ENCODE measurements around the gene SPTBN2. TPM values are rescaled to one million over a fixed set of nuclear protein-coding genes. Genes with fewer than 3 reads are reported as not detected.

SPTBN2 gene
- total RNA-seq, 3 donors from 2014 or later (not counting 1 experiment from before 2014, with no cell fraction given) = 1.1 TPM; not detected in 2

DNA sequence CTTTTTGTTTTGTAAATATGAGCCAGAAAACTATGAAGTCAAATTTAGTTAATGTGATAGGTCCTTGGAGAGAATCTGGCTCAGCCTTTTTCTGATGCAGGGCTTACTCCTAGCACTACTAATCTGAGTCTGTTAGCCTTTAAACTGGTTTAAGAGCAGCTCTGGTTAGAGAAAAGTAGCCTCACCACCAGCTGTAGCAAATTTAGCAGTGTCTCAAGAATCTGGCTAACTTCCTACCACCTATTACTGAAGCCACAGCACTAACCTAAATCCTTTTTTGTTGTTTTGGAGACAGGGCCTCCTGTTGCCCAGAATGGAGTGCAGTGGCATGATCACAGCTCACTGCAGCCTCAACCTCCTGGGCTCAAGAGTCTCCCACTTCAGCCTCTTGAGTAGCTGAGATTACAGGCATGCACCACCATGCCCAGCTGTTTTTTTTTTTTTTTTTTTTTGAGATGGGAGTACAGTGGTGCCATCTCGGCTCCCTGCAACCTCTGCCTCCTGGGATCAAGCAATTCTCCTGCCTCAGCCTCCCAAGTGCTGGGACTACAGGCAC lies 65.2 kb downstream of the SPTBN2 start:
- peaks cover 64% of the 10 kb centered on the region for H3K36me3 ChIP-seq (ENCODE audit: control insufficient read depth, insufficient read depth, low read length)
- no peak overlapping the region for H3K4me3 Mint-ChIP-seq
- H3K27me3 ChIP-seq (ENCODE audit: control insufficient read depth, insufficient read depth, low read length) = no peaks in the 10 kb centered on the region
- no peaks in the 10 kb centered on the region for H3K9me3 ChIP-seq (ENCODE audit: control insufficient read depth, insufficient read depth, low read length)
- TF ChIP-seq, protein P1, sequence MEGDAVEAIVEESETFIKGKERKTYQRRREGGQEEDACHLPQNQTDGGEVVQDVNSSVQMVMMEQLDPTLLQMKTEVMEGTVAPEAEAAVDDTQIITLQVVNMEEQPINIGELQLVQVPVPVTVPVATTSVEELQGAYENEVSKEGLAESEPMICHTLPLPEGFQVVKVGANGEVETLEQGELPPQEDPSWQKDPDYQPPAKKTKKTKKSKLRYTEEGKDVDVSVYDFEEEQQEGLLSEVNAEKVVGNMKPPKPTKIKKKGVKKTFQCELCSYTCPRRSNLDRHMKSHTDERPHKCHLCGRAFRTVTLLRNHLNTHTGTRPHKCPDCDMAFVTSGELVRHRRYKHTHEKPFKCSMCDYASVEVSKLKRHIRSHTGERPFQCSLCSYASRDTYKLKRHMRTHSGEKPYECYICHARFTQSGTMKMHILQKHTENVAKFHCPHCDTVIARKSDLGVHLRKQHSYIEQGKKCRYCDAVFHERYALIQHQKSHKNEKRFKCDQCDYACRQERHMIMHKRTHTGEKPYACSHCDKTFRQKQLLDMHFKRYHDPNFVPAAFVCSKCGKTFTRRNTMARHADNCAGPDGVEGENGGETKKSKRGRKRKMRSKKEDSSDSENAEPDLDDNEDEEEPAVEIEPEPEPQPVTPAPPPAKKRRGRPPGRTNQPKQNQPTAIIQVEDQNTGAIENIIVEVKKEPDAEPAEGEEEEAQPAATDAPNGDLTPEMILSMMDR (IDR thresholded peaks at IDR 0.05) = no peak
- intact Hi-C loops (cut with micrococcal nuclease) = no loop called here
- H3K4me1 Mint-ChIP-seq = peaks cover 8 to 20% of the 10 kb centered on the region in 2 donors
- no peak overlapping the region for H3K4me3 ChIP-seq (ENCODE audit: low read length)
- ATAC-seq = no peak
- no peak for DNase-seq
- peaks cover 7% of the 10 kb centered on the region for H3K36me3 Mint-ChIP-seq
- peaks cover 2% of the 10 kb centered on the region for H3K4me1 ChIP-seq (ENCODE audit: control insufficient read depth, insufficient read depth, low read length)
- H3K27me3 Mint-ChIP-seq (ENCODE audit: low read depth in 2 of 2) = no peaks in the 10 kb centered on the region
- no peak overlapping the region for H3K27ac ChIP-seq (ENCODE audit: low read length)
- no peaks in the 10 kb centered on the region for H3K9me3 Mint-ChIP-seq
- WGBS (ENCODE audit: insufficient coverage) = 100% methylated on average over 1 of the region's 1 CpG
- H3K27ac Mint-ChIP-seq = no peak overlapping the region

DNA sequence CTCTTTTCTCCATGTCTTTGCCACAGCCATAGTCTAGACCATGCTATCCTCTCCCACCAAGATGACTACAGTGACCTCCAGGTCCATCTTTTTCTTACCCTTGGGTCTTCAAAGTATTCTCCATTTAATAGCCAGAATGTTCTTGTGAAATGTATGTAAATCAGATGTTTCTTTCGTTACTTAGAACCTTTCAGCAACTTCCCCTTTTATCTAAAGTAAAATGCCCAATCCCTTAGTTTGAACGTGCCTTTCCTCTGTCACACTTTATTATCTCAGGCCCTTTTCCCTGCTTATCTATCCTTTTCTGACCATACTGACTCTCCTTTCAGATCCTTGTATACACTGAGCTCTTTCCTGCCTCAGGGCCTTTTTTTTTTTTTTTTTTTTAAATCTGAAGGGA lies 69.3 kb downstream of the SPTBN2 start:
- no peaks in the 10 kb centered on the region for H3K9me3 ChIP-seq (ENCODE audit: control insufficient read depth, insufficient read depth, low read length)
- no peaks in the 10 kb centered on the region for H3K27me3 ChIP-seq (ENCODE audit: control insufficient read depth, insufficient read depth, low read length)
- H3K27ac ChIP-seq (ENCODE audit: low read length) = no peak overlapping the region
- TF ChIP-seq, protein P1 (IDR thresholded peaks at IDR 0.05) = no peak
- H3K36me3 ChIP-seq (ENCODE audit: control insufficient read depth, insufficient read depth, low read length) = peaks cover 32% of the 10 kb centered on the region
- H3K4me3 Mint-ChIP-seq = no peak overlapping the region
- 57% methylated on average over 2 of the region's 2 CpGs for WGBS (ENCODE audit: insufficient coverage)
- intact Hi-C loops (cut with micrococcal nuclease) = no loop called here
- H3K4me1 Mint-ChIP-seq = peaks cover 0 to 16% of the 10 kb centered on the region in 2 donors
- peak overlapping the region; percentile 10 to 44 for H3K27ac Mint-ChIP-seq
- peaks cover 2% of the 10 kb centered on the region for H3K4me1 ChIP-seq (ENCODE audit: control insufficient read depth, insufficient read depth, low read length)
- ATAC-seq (no peak), DNase-seq (no peak)
- H3K4me3 ChIP-seq (ENCODE audit: low read length) = no peak overlapping the region
- no peaks in the 10 kb centered on the region for H3K27me3 Mint-ChIP-seq (ENCODE audit: low read depth in 2 of 2)
- no peaks in the 10 kb centered on the region for H3K9me3 Mint-ChIP-seq
- H3K36me3 Mint-ChIP-seq = peaks cover 7% of the 10 kb centered on the region

DNA sequence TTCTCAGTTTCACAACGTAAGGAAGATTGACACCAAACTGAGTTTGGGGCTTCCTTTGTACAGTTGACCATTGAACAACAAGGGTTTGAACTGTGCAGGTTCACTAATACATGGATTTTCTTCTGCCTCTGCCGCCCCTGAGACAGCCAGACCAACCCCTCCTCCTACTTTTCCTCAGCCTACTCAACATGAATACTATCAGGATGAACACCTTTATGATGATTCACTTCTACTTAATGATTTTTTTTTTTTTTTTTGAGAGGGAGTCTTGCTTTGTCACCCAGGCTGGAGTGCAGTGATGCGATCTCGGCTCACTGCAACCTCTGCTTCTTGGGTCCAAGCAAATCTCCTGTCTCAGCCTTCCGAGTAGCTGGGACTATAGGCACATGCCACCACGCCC lies 75.9 kb downstream of the SPTBN2 start:
- Mint-ChIP-seq H3K9me3 (no peaks in the 10 kb centered on the region), H3K4me1 (peaks cover 0 to 22% of the 10 kb centered on the region in 2 donors), H3K27me3 (ENCODE audit: low read depth in 2 of 2) (no peaks in the 10 kb centered on the region), H3K36me3 (no peaks in the 10 kb centered on the region), H3K4me3 (no peak overlapping the region), H3K27ac (peak overlapping the region; percentile 61 to 63)
- Histone ChIP-seq H3K27ac (ENCODE audit: low read length) (no peak overlapping the region), H3K36me3 (ENCODE audit: control insufficient read depth, insufficient read depth, low read length) (peaks cover 15% of the 10 kb centered on the region), H3K9me3 (ENCODE audit: control insufficient read depth, insufficient read depth, low read length) (no peaks in the 10 kb centered on the region), H3K27me3 (ENCODE audit: control insufficient read depth, insufficient read depth, low read length) (no peaks in the 10 kb centered on the region), H3K4me1 (ENCODE audit: control insufficient read depth, insufficient read depth, low read length) (no peaks in the 10 kb centered on the region), H3K4me3 (ENCODE audit: low read length) (no peak overlapping the region)
- 91% methylated on average over 6 of the region's 6 CpGs for WGBS (ENCODE audit: insufficient coverage)
- no peak for ATAC-seq
- intact Hi-C loops (cut with micrococcal nuclease) = no loop called here
- no peak for DNase-seq
- TF ChIP-seq, protein P1 (IDR thresholded peaks at IDR 0.05) = no peak

DNA sequence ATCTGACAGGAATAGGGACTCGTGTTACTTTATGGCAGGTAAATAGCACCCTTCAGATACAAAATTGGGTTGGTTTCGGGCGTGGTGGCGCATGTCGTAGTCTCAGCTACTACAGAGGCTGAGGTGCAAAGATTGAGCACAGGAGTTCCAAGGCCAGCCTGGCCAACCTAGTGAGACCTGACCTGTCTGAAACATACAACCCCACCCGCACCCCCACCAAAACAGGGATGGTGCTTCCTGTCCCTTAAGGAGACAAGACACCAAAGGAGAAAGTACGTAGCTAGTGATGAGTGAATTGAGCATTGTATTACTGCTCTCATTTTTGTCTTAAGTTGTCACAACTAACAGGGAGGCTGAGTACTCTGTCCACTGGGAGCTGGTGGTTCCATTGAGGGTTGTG lies 76.4 kb downstream of the SPTBN2 start:
- no peak overlapping the region for H3K27ac ChIP-seq (ENCODE audit: low read length)
- 89% methylated on average over 6 of the region's 7 CpGs for WGBS (ENCODE audit: insufficient coverage)

More for the DNA sequence above, 76.4 kb downstream of the SPTBN2 start:
- Mint-ChIP-seq H3K9me3 (no peaks in the 10 kb centered on the region), H3K4me1 (peaks cover 2 to 24% of the 10 kb centered on the region in 2 donors), H3K36me3 (peaks cover 2% of the 10 kb centered on the region), H3K27me3 (ENCODE audit: low read depth in 2 of 2) (no peaks in the 10 kb centered on the region), H3K4me3 (no peak overlapping the region), H3K27ac (peak overlapping the region; percentile 61 to 63)
- Histone ChIP-seq H3K27me3 (ENCODE audit: control insufficient read depth, insufficient read depth, low read length) (no peaks in the 10 kb centered on the region), H3K36me3 (ENCODE audit: control insufficient read depth, insufficient read depth, low read length) (peaks cover 20% of the 10 kb centered on the region), H3K4me3 (ENCODE audit: low read length) (no peak overlapping the region), H3K4me1 (ENCODE audit: control insufficient read depth, insufficient read depth, low read length) (no peaks in the 10 kb centered on the region), H3K9me3 (ENCODE audit: control insufficient read depth, insufficient read depth, low read length) (no peaks in the 10 kb centered on the region)
- TF ChIP-seq, protein P1 (IDR thresholded peaks at IDR 0.05) = no peak
- intact Hi-C loops (cut with micrococcal nuclease) = no loop called here
- ATAC-seq = peak in 2 of 3 donors; percentile 4 to 9
- DNase-seq = no peak
